HCEC 1CT (cell line): ENCODE data around the gene SLC6A3.

Experiments
- DNase-seq: peaks from one replicate; pipeline ENCODE4 v3.0.0-alpha.2; 2017

The SLC6A3 gene

GRCh38 chr5:1445313-1445688 is at the start of gene SLC6A3:
Gene SLC6A3 (minus strand): TSS chr5:1445440. CDS start chr5:1443197, 2,243 bp downstream.
- no peak for DNase-seq

DNA sequence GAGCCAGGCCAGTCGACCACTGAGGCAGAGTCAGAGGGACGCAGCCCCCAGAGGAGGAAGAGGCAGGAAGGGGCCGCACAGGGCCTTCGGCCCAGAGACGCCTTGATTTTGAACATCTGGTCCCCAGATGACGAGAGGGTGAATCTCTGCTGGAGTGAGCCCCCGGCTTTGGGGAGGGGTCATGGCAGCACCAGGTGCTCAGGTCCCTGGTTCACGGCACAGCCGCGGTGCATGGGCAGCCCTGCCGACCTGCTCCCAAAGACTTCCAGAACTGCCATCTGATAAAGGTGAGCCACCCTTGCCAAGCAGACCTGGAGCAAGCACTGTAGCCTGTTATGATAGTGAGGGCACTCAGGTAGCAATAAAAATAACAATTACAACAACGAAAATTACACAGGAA is 48.7 kb upstream of the SLC6A3 start:
- no peak for DNase-seq

GRCh38 chr5:1493413-1493812 is 48.2 kb upstream of the SLC6A3 start:
- DNase-seq: no peak

DNA sequence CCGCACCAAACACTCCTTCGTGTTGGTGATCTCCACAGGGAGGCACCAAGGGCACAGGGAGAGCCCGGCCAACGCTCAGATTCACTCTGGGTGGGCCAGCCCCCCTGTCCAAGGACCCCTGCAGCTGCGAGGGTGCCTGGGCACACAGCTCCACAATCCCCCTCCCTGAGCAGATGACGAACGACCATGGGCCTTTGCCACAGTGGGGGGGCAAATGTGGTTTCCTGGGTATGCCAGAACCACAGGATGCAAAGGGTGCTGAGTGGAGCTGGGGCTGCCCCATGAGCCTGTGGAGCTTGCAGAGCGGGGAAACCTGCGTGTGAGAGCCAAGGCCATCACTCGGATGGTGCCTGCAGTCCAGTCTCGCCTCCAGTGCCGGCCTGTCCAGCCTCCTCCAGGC is 47.5 kb upstream of the SLC6A3 start:
- no peak for DNase-seq

GRCh38 chr5:1490376-1490775 is 45.1 kb upstream of the SLC6A3 start:
- DNase-seq: no peak

GRCh38 chr5:1489754-1490153 is 44.5 kb upstream of the SLC6A3 start:
- DNase-seq: no peak

- DNase-seq: peak; percentile 82
Observed at GRCh38 chr5:1488882-1489680, 43.8 kb upstream of the SLC6A3 start.

DNA sequence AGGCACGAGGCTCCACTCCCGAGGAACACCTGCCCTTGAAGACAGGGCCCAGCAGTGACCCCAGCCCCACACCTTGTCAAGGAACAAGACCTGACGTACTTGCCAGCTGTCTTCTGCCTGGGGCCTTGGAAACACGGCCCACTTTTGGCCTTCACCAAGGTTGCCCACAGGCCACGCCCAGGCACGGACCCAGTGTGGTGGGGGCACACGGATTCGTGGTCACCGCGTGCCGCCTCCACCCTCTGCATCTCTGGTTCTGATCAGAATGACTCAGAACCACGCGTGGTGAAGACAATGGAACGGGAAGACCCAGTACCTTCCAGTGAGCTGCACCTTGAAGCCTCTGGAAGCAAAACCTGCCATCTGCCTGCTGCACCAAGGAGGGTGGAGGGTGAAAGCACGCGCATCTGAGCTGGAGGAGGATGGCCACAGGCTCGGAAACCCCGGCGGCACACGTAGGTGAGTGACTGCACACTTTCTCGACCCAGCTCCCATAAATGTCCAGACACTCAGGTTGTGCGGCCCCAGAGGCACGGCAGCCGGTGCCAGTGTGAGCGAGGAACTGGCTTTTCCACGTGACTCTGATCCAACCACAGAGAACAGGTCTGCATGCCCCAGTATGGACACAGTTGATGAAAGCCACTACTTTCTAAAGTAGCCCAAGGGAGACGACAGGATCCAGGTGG is 42.0 kb upstream of the SLC6A3 start:
- no peak for DNase-seq

DNA sequence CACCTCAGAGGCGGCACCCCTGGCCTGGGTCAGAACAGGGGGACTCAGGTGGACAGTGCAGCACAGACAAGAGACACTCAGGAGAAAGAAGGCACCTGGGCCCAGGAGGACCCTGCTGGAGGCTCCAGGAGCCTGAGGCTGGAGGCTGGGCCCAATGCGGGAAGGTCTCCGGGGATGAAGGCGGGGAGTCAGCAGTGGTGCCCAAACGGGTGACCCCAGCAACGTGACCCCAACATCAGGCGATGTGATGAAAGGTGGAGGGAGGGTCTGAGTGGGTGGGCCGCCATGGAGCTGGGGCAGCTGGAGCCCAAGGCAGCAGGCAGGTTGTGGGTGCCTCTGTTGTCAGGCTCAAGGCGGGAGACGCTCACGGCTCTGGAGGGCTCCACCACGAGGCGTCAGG is 41.0 kb upstream of the SLC6A3 start:
- DNase-seq: no peak

GRCh38 chr5:1485579-1486118 is 40.4 kb upstream of the SLC6A3 start:
- no peak for DNase-seq

DNA sequence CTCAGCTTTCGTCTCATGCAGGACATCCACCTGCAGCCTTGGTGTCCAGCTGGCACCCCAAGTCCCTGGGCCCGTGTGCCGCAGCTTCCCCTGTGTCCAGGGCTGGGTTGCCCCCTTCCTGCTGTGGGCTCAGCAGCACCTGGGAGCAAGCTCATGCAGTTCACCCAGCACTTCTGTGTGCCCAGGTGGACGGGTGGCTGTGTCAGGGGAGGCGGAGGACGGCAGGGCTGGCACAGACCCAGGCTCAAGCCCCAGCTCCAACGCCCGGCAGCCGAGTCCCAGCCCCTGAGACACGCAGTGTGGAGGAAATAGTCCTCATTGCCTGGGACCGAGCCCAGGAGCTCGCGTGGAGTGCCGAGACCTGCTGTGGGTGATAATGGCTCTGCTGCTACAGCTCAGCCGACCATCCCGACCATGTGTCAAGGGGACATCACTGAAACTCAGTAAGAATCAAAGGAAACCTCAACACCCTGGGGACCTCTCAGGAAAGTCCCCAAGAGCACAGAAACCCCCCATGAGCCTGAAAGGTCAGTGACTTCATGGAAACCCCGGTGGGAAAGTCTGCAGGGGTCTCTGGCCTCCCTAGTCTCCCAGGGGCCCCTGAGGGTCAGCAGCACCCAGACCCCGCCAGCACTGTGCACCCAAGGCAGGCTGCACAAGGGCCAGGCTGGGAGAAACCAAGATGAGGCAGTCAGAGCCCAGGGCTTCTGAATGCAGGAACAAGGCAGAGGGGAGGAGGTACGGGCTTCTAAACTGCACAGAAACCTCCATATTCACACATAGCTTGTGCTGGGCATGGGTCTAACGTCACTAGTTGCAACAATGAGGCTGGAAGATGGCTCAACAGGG is 39.7 kb upstream of the SLC6A3 start:
- DNase-seq: no peak

DNA sequence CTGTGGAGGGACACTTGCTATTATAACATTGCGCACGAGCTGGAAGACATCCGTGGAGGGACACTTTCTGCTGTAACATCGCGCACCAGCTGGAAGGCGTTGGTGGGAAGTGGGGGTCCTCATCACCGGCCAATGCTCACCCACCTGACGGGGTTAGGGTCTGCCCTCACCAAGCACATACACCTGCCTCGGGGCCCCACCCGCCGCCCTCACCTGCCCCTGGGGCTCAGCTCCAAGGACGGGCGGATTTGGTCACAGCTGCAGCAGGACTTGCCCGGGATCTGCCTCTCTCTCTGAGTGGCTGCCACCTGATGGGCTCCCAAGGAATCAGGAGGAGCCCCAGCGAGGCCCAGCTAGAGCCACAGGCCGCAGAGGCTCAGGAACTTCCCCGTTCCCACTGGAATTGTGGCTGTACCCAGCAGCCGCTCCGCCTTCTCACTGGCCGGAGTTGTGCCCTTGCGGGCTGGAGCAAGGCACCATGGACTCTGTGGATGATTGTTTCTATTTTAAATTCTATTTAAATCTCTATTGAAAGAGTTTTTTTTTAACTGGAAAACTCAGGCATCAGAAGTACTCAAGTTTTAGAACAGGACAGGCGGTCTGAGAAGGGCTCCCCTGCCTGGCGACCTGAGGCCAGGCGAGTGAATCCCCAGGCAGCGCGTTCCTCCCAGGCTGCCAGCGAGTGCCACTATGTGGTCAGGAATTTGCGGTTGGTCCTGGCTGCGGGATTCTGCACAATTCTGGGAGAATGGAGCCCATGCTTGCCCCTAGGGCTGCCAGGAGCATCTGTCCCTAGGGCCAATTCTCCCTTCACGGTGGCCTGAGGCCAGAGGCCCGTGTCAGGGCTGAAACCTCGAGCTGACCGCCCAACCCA is 38.9 kb upstream of the SLC6A3 start:
- no peak for DNase-seq

- no peak for DNase-seq
Observed at GRCh38 chr5:1483064-1483463, 37.8 kb upstream of the SLC6A3 start.

GRCh38 chr5:1481959-1482331 is 36.7 kb upstream of the SLC6A3 start:
- DNase-seq: no peak

DNA sequence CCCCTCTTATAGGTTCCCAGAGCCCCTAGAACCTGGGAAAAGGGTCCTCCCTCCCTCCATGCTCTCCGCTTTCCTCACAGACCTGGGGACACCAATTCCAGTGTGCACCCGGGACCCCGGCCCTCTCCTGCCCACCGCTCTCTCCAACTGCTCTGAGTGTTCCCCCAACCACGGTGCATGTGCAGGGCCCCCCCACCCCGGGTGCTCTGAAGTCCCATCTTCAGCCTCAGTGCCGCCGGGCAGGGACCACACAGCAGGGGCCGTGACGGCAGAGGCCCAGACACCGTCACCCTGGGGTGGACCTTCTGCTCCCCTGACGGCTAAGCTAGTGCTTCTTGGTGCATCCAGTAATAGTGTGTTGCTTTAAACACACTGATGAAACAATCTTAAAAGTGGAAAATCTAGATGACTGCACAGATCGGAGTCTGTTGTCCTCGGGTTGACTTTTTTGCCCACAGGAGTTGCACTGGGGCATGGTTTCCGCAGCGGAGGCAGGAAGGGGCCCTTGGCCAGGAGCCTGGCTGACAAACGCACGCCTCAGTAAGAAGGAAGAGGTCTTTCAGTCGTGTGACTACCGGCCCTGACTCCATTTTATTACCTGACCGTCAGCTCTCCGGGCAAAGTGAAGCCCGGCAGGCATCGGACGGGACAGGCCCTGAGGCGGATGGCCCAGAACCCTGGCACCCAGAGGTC is 36.2 kb upstream of the SLC6A3 start:
- no peak for DNase-seq

- DNase-seq: no peak
Observed at GRCh38 chr5:1480806-1481205, 35.6 kb upstream of the SLC6A3 start.

DNA sequence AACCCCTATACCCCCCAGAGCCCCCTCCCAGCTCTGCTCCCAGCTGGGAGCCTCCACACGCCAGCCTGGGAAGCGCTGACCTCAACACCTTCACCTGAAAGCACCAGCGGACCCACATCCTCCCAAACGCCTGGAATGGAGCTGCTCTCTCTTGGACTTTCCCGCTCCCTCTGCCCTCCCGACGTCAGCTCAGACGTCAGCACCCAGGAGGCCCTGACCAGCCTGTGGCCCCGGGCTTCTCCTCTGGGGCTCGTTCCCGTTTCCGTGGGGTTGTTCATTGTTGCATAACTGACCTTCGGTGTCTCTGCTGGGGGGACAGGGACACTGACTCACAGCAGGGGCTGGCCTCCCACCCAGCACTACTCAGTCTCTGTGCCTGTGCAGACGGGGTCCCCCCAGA is 35.0 kb upstream of the SLC6A3 start:
- DNase-seq: no peak

- peak; percentile 20 for DNase-seq
Observed at GRCh38 chr5:1479581-1480188, 34.4 kb upstream of the SLC6A3 start.

DNA sequence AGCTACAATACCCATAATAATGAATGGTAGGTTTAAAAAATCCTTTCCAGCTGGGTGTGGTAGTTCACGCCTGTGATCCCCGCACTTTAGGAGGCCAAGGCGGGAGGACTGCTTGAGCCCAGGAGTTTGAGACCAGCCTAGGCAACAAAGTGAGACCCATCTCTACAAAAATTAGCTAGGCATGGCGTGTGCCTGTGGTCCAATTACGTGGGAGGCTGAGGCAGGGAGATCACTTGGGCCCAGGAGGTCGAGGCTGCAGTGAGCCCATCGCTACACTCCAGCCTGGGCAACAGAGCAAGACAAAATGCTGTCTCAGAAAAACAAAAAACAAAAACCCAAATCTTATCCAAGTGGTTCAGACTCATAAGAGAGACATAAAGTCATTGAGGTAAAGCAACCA is 33.8 kb upstream of the SLC6A3 start:
- no peak for DNase-seq

DNA sequence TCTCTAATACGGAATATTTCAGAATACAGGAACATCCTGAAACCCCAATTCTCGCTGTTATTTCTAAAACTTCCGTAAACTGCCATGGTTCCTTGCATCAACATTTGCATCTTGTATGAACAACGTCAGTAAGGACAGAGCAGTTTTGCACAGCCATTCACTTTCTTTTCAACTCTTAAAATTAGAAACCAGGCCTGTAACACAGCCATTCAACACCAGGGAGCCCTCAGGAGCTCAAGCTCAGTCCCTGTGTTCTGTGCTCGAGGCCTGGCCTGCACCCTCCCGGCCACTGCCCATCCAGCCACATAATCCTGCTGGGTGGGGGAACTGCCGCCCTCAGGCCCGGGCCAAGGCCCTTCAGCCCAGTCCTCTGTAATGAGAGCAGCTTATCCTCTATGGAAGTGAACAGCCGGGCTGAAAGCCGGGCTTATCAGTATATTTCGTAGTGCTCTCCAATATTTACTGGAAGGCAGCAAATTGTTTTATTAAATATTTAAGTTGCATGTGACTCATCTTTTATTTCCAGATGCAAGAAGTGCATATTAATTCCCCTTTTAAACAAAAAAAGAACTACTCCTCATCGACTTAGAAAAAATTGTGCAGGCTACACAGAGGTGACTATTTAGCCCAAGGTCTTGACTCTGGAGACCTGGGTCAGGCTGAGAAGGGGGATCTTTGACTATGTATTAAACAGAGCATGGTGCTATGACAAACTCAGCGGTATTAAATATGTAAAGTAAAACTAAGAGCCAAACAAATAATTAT is 33.2 kb upstream of the SLC6A3 start:
- no peak for DNase-seq

DNA sequence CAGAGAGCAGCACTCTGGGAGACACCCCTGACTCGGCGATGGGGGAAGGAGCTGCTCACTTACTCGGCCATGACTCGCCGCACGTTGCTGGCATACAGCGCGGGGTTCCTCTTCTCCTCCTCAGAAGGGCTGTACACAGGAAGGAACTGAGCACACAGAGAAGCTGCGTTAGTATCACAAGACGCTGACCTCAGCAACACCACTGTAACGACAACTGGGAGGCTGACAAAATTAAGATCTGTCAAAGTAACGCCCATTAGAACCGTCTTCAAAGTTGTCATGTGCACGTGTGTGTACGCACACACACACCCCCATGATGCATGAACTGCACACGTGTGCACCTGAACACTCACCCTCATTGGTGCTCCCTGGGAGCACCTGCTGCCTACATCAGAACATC is 32.1 kb upstream of the SLC6A3 start:
- no peak for DNase-seq
